BLaER1 (cell line): ENCODE data around the gene TPI1.
"Not testable (repeated sequence)": the region's sequence is repeated elsewhere in the genome, so short reads cannot be mapped to it uniquely, and the experiment has no call there.

Experiments
- H3K27ac ChIP-seq: shearing (Covaris generic); formaldehyde crosslinking; 2 replicates; pipeline ENCODE4 v1.8.1; 2022
- H3K27me3 ChIP-seq: shearing (Covaris generic); formaldehyde crosslinking; 2 replicates; pipeline ENCODE4 v1.8.1; 2022
- H3K36me3 ChIP-seq: shearing (Covaris generic); formaldehyde crosslinking; 2 replicates; pipeline ENCODE4 v1.8.1; 2022
- H3K4me1 ChIP-seq: shearing (Covaris generic); formaldehyde crosslinking; 2 replicates; pipeline ENCODE4 v1.8.1; 2022
- H3K4me2 ChIP-seq: shearing (Covaris generic); formaldehyde crosslinking; 2 replicates; pipeline ENCODE4 v1.8.1; 2022
- H3K4me3 ChIP-seq: shearing (Covaris generic); formaldehyde crosslinking; 2 replicates; pipeline ENCODE4 v1.8.1; 2022
- H3K9ac ChIP-seq: shearing (Covaris generic); formaldehyde crosslinking; 2 replicates; pipeline ENCODE4 v1.8.1; 2022
- H3K9me3 ChIP-seq: shearing (Covaris generic); formaldehyde crosslinking; 2 replicates; pipeline ENCODE4 v1.8.1; 2022
- H4K20me1 ChIP-seq: shearing (Covaris generic); formaldehyde crosslinking; 2 replicates; pipeline ENCODE4 v1.8.1; 2022
- Cebpa-rat ChIP-seq: shearing (Covaris generic); IDR thresholded peaks from 2 replicates; pipeline ENCODE4 v1.8.1; 2022

TPI1 gene

GRCh38 chr12:6866163-6866919 lies 990 bp upstream of the TPI1 start:
- peak overlapping the region; percentile 86 for H3K4me3 ChIP-seq
- H4K20me1 ChIP-seq, result peaks cover 47% of the 10 kb centered on the region
- peak overlapping the region; percentile 48 for H3K27ac ChIP-seq
- TF ChIP-seq Cebpa-rat, result no peak
- H3K4me1 ChIP-seq, result peaks cover 50% of the 10 kb centered on the region
- H3K9ac ChIP-seq, result peak overlapping the region; percentile 71; the same call in 1 of the 2 replicates
- peaks cover 74% of the 10 kb centered on the region for H3K36me3 ChIP-seq
- H3K27me3 ChIP-seq, result no peaks in the 10 kb centered on the region
- H3K9me3 ChIP-seq, result no peaks in the 10 kb centered on the region
- peak overlapping the region; percentile 100 for H3K4me2 ChIP-seq

GRCh38 chr12:6866920-6867412 lies 365 bp upstream of the TPI1 start:
- H4K20me1 ChIP-seq, result peaks cover 54% of the 10 kb centered on the region
- peaks cover 73% of the 10 kb centered on the region for H3K36me3 ChIP-seq
- H3K4me2 ChIP-seq, result peak overlapping the region; percentile 100
- H3K9me3 ChIP-seq, result no peaks in the 10 kb centered on the region
- peak overlapping the region; percentile 86 for H3K4me3 ChIP-seq
- peak overlapping the region; percentile 48 for H3K27ac ChIP-seq
- peaks cover 57% of the 10 kb centered on the region for H3K4me1 ChIP-seq
- no peak for TF ChIP-seq Cebpa-rat
- no peaks in the 10 kb centered on the region for H3K27me3 ChIP-seq
- peak overlapping the region; percentile 71 for H3K9ac ChIP-seq

- no peak for TF ChIP-seq Cebpa-rat
- peak overlapping the region; percentile 96 for H3K27ac ChIP-seq
- H3K36me3 ChIP-seq, result peaks cover 58% of the 10 kb centered on the region
- H4K20me1 ChIP-seq, result peaks cover 63% of the 10 kb centered on the region
- peak overlapping the region; percentile 86 for H3K4me3 ChIP-seq
- H3K27me3 ChIP-seq, result no peaks in the 10 kb centered on the region
- H3K4me1 ChIP-seq, result peaks cover 60% of the 10 kb centered on the region
- peak overlapping the region; percentile 100 for H3K4me2 ChIP-seq
- peak overlapping the region; percentile 98 for H3K9ac ChIP-seq
- no peaks in the 10 kb centered on the region for H3K9me3 ChIP-seq
Observed at GRCh38 chr12:6868211-6869048, 1.1 kb downstream of the TPI1 start.

DNA sequence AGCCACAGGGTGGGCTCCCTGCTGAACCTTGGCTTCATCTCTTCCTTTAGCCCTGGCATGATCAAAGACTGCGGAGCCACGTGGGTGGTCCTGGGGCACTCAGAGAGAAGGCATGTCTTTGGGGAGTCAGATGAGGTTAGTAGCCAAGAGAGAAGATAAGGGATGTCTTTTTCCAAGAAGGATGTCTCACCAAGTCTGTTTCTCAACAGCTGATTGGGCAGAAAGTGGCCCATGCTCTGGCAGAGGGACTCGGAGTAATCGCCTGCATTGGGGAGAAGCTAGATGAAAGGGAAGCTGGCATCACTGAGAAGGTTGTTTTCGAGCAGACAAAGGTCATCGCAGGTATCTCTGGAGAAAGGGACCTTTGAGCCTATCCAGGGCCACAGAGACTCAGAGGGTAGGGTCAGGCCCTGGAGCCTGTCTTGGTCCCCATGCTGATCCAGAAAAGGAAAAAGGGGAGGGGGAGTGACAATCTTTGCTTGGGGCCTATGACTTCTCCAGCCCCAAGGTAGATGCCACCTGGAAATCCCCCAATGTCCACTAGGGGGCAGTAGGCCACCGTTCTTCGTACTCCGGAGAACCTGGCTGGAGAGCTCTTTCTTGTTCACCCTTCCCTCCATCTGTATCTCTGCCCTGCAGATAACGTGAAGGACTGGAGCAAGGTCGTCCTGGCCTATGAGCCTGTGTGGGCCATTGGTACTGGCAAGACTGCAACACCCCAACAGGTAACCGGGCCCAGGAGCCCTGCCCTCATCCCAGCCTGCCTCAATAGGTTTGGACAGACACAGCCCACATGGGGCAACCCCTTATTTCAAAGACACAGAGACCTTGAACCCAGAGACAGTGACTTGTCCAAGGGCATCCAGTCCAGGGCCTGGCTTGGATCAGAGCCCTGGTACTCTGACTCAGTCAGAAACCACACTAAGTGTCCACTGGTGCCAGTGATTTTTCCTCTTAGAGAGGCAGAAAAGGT lies 2.0 kb downstream of the TPI1 start:
- Histone ChIP-seq H3K9me3 (no peaks in the 10 kb centered on the region), H3K4me2 (peak overlapping the region; percentile 100), H3K27me3 (no peaks in the 10 kb centered on the region), H3K9ac (peak overlapping the region; percentile 98), H4K20me1 (peaks cover 63% of the 10 kb centered on the region), H3K4me1 (peaks cover 67% of the 10 kb centered on the region), H3K4me3 (peak overlapping the region; percentile 86), H3K36me3 (peaks cover 49% of the 10 kb centered on the region), H3K27ac (peak overlapping the region; percentile 96; the same call in 1 of the 2 replicates)
- TF ChIP-seq Cebpa-rat, result no peak

DNA sequence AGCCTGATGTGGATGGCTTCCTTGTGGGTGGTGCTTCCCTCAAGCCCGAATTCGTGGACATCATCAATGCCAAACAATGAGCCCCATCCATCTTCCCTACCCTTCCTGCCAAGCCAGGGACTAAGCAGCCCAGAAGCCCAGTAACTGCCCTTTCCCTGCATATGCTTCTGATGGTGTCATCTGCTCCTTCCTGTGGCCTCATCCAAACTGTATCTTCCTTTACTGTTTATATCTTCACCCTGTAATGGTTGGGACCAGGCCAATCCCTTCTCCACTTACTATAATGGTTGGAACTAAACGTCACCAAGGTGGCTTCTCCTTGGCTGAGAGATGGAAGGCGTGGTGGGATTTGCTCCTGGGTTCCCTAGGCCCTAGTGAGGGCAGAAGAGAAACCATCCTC lies 3.0 kb downstream of the TPI1 start:
- H3K9me3 ChIP-seq, H3K4me3 ChIP-seq, H3K27me3 ChIP-seq: not testable (repeated sequence)
- peak overlapping the region; percentile 100 for H3K4me2 ChIP-seq
- peaks cover 41% of the 10 kb centered on the region for H3K36me3 ChIP-seq
- 0 out of 2 replicates have a peak overlapping the region, but pooled peaks have one; percentile 35 for H3K27ac ChIP-seq
- peaks cover 66% of the 10 kb centered on the region for H3K4me1 ChIP-seq
- peaks cover 63% of the 10 kb centered on the region for H4K20me1 ChIP-seq
- peak overlapping the region; percentile 98 for H3K9ac ChIP-seq

DNA sequence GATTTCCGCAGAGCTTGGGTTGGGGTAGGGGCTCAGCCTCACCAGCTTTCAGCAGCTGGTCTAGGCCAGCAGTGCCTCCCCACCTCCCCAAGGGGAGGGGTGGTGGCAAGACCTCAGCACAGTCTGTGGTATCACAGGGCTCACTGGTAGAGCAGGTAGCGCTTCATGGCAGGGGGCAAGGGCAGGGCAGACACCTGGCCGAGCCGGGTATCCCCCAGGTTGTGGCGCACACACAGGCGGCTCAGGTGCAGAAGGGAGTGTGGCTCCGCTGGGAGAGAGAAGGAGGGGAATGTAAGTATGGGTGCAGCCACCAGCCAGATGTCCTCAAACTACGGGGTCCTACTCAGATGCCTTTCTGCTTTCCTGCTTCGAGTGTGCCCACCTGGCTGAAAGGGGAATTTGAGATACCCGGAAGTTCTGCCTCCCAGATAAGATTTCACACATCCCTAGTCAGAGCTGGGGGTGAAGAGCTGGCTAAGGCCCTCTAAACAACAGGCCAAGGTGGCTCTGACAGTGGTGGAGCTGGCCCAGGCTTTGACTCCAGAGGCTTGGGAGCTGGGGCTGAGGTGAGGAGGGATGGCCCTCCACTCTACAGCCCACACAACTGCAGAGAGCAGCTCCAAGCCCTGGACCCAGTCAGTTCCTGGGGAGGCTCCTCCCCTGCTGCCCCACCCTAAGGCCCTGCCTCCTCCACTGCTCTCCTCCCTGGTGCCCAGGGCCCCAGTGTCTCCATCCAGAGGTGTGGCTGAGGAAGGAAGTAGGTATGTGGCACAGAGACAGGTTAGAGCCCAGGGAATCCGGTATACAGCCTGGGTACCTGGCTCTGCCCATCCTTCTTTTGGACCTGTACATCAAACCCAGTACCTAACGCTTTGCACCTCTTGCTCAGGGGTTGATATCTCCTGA lies 4.0 kb downstream of the TPI1 start:
- peaks cover 61% of the 10 kb centered on the region for H3K4me1 ChIP-seq
- no peak for TF ChIP-seq Cebpa-rat

GRCh38 chr12:6872073-6873048 lies 5.0 kb downstream of the TPI1 start:
- H3K36me3 ChIP-seq, result peaks cover 39% of the 10 kb centered on the region
- H3K9ac ChIP-seq, result peak overlapping the region; percentile 88
- H3K4me3 ChIP-seq, result peak overlapping the region; percentile 87
- H3K27me3 ChIP-seq, result no peaks in the 10 kb centered on the region
- peak overlapping the region; percentile 86 for H3K27ac ChIP-seq
- H3K4me2 ChIP-seq, result peak overlapping the region; percentile 100
- no peaks in the 10 kb centered on the region for H3K9me3 ChIP-seq
- H3K4me1 ChIP-seq, result peaks cover 53% of the 10 kb centered on the region
- no peak for TF ChIP-seq Cebpa-rat
- H4K20me1 ChIP-seq, result peaks cover 51% of the 10 kb centered on the region

More for the DNA sequence above, 4.0 kb downstream of the TPI1 start:
- Histone ChIP-seq H3K9me3 (no peaks in the 10 kb centered on the region), H3K27me3 (no peaks in the 10 kb centered on the region), H3K4me3 (peak overlapping the region; percentile 87), H4K20me1 (peaks cover 58% of the 10 kb centered on the region), H3K27ac (peak overlapping the region; percentile 86), H3K36me3 (peaks cover 41% of the 10 kb centered on the region), H3K9ac (peak overlapping the region; percentile 88), H3K4me2 (peak overlapping the region; percentile 100)
